GM23338 (cell line): ENCODE measurements around the gene REL.

Experiments used
- CTCF ChIP-seq, 2 experiments: fragments of 200-600 bp in 1 of 2; sonication (generic) in 1 of 2; conservative IDR thresholded peaks; 2 replicates each; pipeline versions ENCODE4 v1.5.1 to v1.6.1; 2016 to 2017; ENCODE audit warnings: antibody characterized with exemption in 2 of 2, low read depth in 2 of 2, mild to moderate bottlenecking in 2 of 2, moderate library complexity in 1 of 2
- ETS1 ChIP-seq: IDR thresholded peaks from 2 replicates; pipeline ENCODE4 v1.6.1; 2016; ENCODE audit warnings: antibody characterized with exemption
- EZH2 ChIP-seq: fragments of 200-600 bp; sonication (generic); IDR thresholded peaks from one replicate; pipeline ENCODE4 v1.8.0; 2017; ENCODE audit warnings: antibody characterized with exemption, mild to moderate bottlenecking, low read depth; ENCODE audit not compliant: unreplicated experiment
- POLR2AphosphoS5 ChIP-seq: IDR thresholded peaks from 2 replicates; pipeline ENCODE4 v1.6.1; 2016; ENCODE audit warnings: antibody characterized with exemption, low read depth

GRCh38 chr2:60847854-60848253 is 33.5 kb upstream of the REL start:
- TF ChIP-seq CTCF (conservative IDR thresholded peaks at IDR 0.05; ENCODE audit: low read depth in 2 of 2) (no peak), EZH2 (no peak), POLR2AphosphoS5 (no peak), ETS1 (no peak)
